GM19438 (cell line): ENCODE measurements around the gene ANAPC15.
"Not testable (repeated sequence)": the region's sequence is repeated elsewhere in the genome, so short reads cannot be mapped to it uniquely, and the experiment has no call there.

Experiments
- ATAC-seq: cut with Tn5 transposase; IDR thresholded peaks from one replicate; pipeline ENCODE4 v1.9.1; 2021; ENCODE audit warnings: low read depth; ENCODE audit not compliant: unreplicated experiment

ANAPC15 gene

GRCh38 chr11:72112143-72112977, at the start of gene ANAPC15:
Gene ANAPC15 (minus strand): TSS chr11:72112695. CDS start chr11:72111276, 1,419 bp downstream.
- ATAC-seq, result peak; percentile 90

GRCh38 chr11:72160319-72160718, 47.8 kb upstream of the ANAPC15 start:
- ATAC-seq, result no peak

- ATAC-seq, result no peak
Observed at GRCh38 chr11:72157131-72157530, 44.6 kb upstream of the ANAPC15 start.

DNA sequence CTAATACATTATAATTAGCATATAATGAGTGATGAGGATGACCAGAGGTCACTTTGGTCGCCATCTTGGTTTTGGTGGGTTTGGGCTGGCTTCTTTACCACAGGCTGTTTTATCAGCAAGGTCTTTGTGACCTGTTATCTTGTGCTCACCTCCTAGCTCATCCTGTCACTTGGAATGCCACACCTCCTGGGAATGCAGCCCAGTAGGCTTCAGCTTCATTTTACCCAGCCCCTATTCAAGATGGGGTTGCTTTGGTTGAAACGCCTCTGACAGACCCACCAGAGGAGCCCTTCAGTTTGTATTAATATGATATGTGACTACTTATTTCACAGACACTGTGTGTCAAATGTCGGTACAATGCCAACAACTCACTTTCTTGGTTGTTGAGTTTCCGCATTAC, 43.3 kb upstream of the ANAPC15 start:
- no peak for ATAC-seq

DNA sequence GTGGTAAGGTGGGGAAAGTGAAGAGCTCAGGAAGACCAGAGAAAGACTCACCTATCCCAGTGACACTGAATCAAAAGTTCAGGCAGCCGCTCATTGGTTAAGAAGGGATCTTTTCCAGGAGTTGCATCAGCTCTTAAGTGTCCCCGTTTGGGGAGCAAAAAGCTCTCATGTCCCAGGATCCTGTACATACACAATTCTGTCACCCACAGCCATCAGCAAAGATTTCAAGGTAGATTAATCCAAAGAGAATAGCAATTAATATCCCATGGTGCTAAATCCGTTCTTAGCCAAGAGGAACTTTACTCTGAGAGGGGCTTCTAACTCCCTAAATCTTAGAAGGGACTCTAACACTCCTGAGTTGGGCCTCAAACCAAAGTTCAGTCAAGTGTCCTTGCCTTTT, 42.3 kb upstream of the ANAPC15 start:
- no peak for ATAC-seq

GRCh38 chr11:72153874-72154273, 41.4 kb upstream of the ANAPC15 start:
- not testable (repeated sequence) for ATAC-seq

- ATAC-seq, result no peak
Observed at GRCh38 chr11:72150882-72151281, 38.4 kb upstream of the ANAPC15 start.

- ATAC-seq, result no peak
Observed at GRCh38 chr11:72146625-72147024, 34.1 kb upstream of the ANAPC15 start.

DNA sequence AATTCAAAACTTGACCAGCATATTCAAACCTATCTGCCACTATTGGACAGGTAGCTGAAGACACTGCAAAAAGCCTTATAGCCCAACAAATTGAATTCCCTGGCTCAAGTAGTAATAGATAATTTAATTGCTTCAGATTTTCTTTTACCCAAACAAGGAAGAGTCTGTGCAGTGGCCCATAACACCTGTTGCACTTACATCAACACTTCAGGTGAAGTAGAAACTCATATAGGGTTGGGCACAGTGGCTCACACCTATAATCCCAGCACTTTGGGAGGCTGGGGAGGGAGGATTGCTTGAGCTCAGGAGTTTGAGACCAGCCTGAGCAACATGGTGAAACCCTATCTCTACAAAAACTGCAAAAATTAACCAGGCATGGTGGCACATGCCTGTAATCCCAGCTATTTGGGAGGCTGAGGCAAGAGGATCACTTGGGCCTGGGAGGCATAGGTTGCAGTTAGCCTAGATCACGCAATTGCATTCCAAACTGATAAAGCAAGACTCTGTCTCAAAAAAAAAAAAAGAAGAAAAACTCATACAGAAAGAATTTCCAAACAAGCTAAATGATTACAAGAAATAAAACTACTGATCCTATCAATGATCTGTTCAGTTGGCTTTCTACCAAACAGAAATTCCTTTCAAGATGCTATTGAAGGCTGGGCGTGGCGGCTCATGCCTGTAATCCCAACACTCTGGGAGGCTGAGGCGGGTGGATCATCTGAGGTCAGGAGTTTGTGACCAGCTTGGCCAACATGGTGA, 32.5 kb upstream of the ANAPC15 start:
- ATAC-seq, result no peak

DNA sequence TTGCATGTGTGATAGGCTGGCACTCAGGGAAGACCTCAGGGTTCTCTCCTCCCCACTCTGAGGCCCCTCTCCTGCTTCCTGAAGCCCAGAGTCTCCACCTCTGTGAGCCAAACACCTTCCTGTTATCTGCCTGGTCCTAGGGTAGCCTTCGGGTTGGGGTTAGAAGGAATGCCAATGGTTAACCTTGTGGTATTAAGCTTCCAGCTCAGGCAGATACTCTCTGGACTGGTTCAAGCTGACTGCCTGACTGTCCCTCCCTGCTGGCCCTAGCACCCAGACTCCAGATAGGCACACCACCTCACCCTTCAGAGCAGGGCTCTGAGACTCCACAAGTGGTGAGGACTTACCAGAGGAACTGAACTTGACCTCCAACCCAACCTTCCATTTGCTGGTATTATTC, 30.0 kb upstream of the ANAPC15 start:
- not testable (repeated sequence) for ATAC-seq

DNA sequence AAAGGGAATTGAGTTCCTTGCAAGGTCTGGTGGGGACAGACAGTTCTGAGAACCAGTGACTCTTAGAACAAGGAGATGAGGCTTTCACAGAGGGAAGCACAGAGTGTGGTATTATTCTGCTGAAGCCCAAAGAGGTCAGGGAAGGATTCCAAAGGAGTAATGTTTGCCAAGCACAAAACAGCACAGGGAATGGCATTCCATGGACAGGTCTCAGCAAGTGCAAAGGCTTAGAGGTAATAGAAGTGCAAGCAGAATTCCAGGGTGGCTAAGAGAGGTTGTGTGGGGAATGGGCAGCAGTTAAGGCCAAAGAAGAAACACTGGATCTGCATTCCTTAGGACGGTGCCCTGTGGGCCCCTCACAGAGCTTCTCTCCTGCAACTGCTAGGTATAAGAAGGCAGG, 29.6 kb upstream of the ANAPC15 start:
- not testable (repeated sequence) for ATAC-seq

GRCh38 chr11:72141066-72141465, 28.6 kb upstream of the ANAPC15 start:
- ATAC-seq, result no peak

DNA sequence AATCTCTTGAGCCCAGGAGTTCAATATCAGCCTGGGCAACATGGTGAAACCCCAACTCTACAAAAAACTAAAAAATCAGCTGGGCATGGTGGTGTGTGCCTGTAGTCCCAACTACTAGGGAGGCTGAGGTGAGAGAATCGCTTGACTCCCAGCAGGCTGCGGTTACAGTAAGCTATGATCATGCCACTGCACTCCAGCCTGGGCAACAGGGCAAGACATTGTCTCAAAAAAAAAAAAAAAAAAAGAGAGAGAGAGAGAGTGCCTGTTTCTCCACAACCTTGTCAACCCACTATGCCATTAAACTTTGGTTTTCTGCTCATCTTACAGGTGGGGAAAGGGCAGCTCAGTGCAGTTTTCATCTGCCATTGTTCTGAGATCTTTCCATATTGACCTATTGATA, 28.2 kb upstream of the ANAPC15 start:
- ATAC-seq, result no peak

DNA sequence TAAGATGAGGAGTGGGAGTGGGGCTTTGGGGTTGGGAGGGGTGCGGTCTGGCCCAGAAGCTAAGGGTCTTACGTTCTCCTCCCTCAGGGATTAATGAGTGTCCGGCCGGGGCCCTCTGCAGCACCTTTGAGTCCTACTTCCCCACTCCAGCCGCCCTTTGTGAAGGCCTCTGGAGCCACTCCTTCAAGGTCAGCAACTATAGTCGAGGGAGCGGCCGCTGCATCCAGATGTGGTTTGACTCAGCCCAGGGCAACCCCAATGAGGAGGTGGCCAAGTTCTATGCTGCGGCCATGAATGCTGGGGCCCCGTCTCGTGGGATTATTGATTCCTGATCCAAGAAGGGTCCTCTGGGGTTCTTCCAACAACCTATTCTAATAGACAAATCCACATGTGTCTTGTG, 27.0 kb upstream of the ANAPC15 start:
- ATAC-seq, result no peak

- ATAC-seq, result no peak
Observed at GRCh38 chr11:72138821-72139390, 26.4 kb upstream of the ANAPC15 start.

- no peak for ATAC-seq
Observed at GRCh38 chr11:72136684-72137262, 24.3 kb upstream of the ANAPC15 start.

DNA sequence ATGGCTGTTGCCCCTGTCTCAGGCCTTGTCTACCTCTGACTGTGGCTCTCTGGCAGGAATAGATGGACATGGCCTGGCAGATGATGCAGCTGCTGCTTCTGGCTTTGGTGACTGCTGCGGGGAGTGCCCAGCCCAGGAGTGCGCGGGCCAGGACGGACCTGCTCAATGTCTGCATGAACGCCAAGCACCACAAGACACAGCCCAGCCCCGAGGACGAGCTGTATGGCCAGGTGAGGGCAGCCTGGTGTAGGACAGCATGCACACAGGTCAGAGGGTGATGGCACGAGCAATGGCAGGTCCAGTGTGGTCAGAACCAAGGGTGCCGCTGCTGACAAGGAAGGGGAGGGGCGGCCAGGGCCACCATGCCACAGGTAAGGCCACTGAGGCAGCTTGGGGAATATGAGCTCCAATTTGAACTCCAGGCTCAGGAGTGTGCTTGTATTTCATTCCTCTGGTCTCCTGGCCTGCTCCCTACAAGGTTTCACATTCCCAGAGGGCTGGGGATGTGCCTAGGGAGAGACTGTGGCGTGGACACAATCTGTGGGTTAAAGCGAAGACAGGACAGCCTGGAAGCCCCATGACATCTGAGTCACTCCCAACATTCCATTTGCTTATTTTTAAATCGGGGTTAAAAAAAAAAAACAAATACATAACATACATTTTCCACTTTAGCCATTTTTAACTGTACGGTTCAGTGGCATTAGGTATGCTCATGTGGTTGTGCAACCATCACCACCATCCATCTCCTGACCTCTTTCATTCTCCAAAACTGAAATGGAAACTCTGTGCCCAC, 23.6 kb upstream of the ANAPC15 start:
- no peak for ATAC-seq

- not testable (repeated sequence) for ATAC-seq
Observed at GRCh38 chr11:72135473-72135872, 23.0 kb upstream of the ANAPC15 start, which contains the start of gene FOLR3. Gene FOLR3 (plus strand): TSS chr11:72135725. CDS start chr11:72135953, 228 bp downstream.

DNA sequence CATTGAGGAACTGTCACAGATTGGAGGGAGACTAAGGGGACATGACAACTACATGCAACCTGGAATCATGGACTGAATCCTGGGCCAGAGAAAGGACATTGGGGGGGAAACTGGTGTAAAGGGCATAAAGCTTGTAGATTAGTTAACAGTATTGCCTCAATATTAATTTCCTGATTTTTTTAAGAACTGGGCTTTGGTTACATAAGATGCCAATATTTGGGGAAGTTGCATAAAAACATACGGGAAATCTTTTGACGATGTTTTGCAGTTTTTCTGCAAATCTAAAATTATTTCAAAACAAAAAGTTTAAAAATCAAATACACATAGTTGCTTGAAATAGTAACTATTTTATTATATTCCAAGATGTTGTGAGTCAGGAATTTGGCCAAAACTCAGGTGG, 20.2 kb upstream of the ANAPC15 start:
- no peak for ATAC-seq

GRCh38 chr11:72129381-72129780, 16.9 kb upstream of the ANAPC15 start:
- no peak for ATAC-seq
